ENCODE data around the gene GARIN6.
"Not testable (repeated sequence)": the region's sequence is repeated elsewhere in the genome, so short reads cannot be mapped to it uniquely, and the experiment has no call there.

The GARIN6 gene

DNA sequence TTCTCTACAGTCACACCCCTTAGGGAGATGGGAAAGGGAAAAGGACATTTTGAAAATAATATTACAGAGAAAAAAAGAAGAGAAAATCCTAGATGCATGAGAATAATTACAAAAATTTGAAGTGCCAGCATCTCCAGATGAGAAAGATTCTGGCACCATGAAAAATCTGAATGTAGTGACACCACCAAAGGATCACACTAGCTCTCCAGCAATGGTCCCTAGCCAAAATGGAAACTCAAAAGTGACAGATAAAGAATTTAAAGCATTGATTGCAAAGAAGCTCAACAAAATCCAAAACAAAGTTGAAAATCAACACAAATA lies 27.4 kb upstream of the GARIN6 start:
- Histone ChIP-seq H3K27me3 (ENCODE audit: insufficient read depth, low read length) (no peaks in the 10 kb centered on the region), H3K14ac (ENCODE audit: low read length) (no peak overlapping the region), H2BK12ac (ENCODE audit: low read length) (no peak overlapping the region), H2BK120ac (ENCODE audit: insufficient read depth, low read length, poor library complexity) (no peak overlapping the region), H4K91ac (ENCODE audit: low read depth, low read length) (no peak overlapping the region), H3K79me2 (ENCODE audit: control insufficient read depth, insufficient read depth, low read length, poor library complexity) (no peaks in the 10 kb centered on the region), H3K36me3 (ENCODE audit: control insufficient read depth in 1 of 2, insufficient read depth in 2 of 2, low read length in 2 of 2) (no peaks in the 10 kb centered on the region), H3K79me1 (ENCODE audit: low read length) (no peaks in the 10 kb centered on the region), H3K4me1 (ENCODE audit: control insufficient read depth in 1 of 2, insufficient read depth in 2 of 2, low read length in 2 of 2) (peaks cover 0 to 9% of the 10 kb centered on the region in 2 experiments), H2AFZ (ENCODE audit: insufficient read depth, low read length, poor library complexity) (no peak overlapping the region), H3K4me2 (ENCODE audit: low read length) (no peak overlapping the region), H4K8ac (ENCODE audit: low read depth, low read length) (no peak overlapping the region), H3K18ac (ENCODE audit: low read length) (no peak overlapping the region), H3K9ac (ENCODE audit: low read length) (no peak overlapping the region), H3K4me3 (ENCODE audit: low read depth, low read length) (no peak overlapping the region), H3K4ac (ENCODE audit: low read depth, low read length) (no peak overlapping the region), H2BK5ac (ENCODE audit: low read depth, low read length, poor library complexity) (no peak overlapping the region), H3K23ac (ENCODE audit: low read length) (no peak overlapping the region), H3K9me3 (ENCODE audit: insufficient read depth, low read depth, low read length) (peaks cover 7% of the 10 kb centered on the region), H4K12ac (ENCODE audit: low read depth, low read length) (no peak overlapping the region), H2AK5ac (ENCODE audit: low read length) (no peak overlapping the region), H3K27ac (ENCODE audit: low read depth, low read length) (no peak overlapping the region)
- DNase-seq: no peak

DNA sequence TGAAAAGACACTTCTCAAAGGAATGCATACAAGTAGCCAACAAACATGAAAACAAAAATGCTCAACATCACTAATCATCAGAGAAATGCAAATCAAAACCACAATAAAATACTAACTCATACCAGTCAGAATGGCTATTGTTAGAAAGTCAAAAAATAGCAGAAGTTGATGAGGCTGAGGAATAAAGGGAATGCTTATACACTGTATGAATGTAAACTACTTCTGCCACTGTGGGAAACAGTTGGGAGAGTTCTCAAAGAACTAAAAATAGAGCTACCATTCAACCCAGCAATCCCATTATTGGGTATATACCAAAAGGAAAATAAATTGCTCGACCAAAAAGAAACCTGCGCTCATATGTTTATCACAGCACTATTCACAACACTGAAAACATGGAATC lies 23.0 kb upstream of the GARIN6 start:
- H2BK120ac ChIP-seq (ENCODE audit: insufficient read depth, low read length, poor library complexity); H4K8ac ChIP-seq (ENCODE audit: low read depth, low read length); H3K9me3 ChIP-seq (ENCODE audit: insufficient read depth, low read depth, low read length); H4K91ac ChIP-seq (ENCODE audit: low read depth, low read length); H3K4me2 ChIP-seq (ENCODE audit: low read length); H3K23ac ChIP-seq (ENCODE audit: low read length); H2AFZ ChIP-seq (ENCODE audit: insufficient read depth, low read length, poor library complexity); H2BK5ac ChIP-seq (ENCODE audit: low read depth, low read length, poor library complexity); H3K4me3 ChIP-seq (ENCODE audit: low read depth, low read length); H4K12ac ChIP-seq (ENCODE audit: low read depth, low read length); H3K79me2 ChIP-seq (ENCODE audit: control insufficient read depth, insufficient read depth, low read length, poor library complexity); DNase-seq; H3K27ac ChIP-seq (ENCODE audit: low read depth, low read length); H3K18ac ChIP-seq (ENCODE audit: low read length); H2AK5ac ChIP-seq (ENCODE audit: low read length); H3K4ac ChIP-seq (ENCODE audit: low read depth, low read length); H3K14ac ChIP-seq (ENCODE audit: low read length); H3K9ac ChIP-seq (ENCODE audit: low read length); H2BK12ac ChIP-seq (ENCODE audit: low read length); H3K27me3 ChIP-seq (ENCODE audit: insufficient read depth, low read length); H3K36me3 ChIP-seq (ENCODE audit: control insufficient read depth in 1 of 2, insufficient read depth in 2 of 2, low read length in 2 of 2); H3K4me1 ChIP-seq (ENCODE audit: control insufficient read depth in 1 of 2, insufficient read depth in 2 of 2, low read length in 2 of 2); H3K79me1 ChIP-seq (ENCODE audit: low read length): not testable (repeated sequence)
- WGBS (ENCODE audit: extremely low coverage, insufficient coverage, insufficient read length): no CpG with 5 or more reads among the region's 2 CpGs

DNA sequence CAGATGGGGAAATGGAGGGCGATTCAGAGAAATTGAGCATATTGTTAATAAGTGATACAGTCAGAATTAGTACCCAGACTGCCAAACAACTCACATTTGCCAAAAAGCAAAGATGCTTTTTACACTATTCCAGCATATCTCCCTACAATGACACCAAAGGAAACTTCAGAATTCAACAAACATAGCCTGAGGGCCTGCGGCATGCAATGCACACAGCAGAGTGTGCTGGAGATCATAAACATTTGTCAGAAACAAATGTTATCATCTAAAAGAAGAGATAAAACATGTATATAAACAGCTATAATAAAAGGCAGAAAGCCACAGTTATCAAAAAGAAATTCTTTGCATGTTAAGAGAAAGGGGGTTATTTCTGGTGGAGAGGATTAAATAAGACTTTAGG lies 20.1 kb upstream of the GARIN6 start:
- no peak overlapping the region for H4K12ac ChIP-seq (ENCODE audit: low read depth, low read length)
- H4K8ac ChIP-seq (ENCODE audit: low read depth, low read length): no peak overlapping the region
- H3K9me3 ChIP-seq (ENCODE audit: insufficient read depth, low read depth, low read length): no peaks in the 10 kb centered on the region
- no peak overlapping the region for H3K9ac ChIP-seq (ENCODE audit: low read length)
- no peak overlapping the region for H2AFZ ChIP-seq (ENCODE audit: insufficient read depth, low read length, poor library complexity)
- no peak overlapping the region for H2BK120ac ChIP-seq (ENCODE audit: insufficient read depth, low read length, poor library complexity)
- DNase-seq: no peak
- H2BK12ac ChIP-seq (ENCODE audit: low read length): no peak overlapping the region
- no peaks in the 10 kb centered on the region for H3K4me1 ChIP-seq (ENCODE audit: control insufficient read depth in 1 of 2, insufficient read depth in 2 of 2, low read length in 2 of 2)
- H3K4me3 ChIP-seq (ENCODE audit: low read depth, low read length): no peak overlapping the region
- H3K27ac ChIP-seq (ENCODE audit: low read depth, low read length): no peak overlapping the region
- no peak overlapping the region for H3K4me2 ChIP-seq (ENCODE audit: low read length)
- H3K79me1 ChIP-seq (ENCODE audit: low read length): no peaks in the 10 kb centered on the region
- H3K4ac ChIP-seq (ENCODE audit: low read depth, low read length): no peak overlapping the region
- H3K79me2 ChIP-seq (ENCODE audit: control insufficient read depth, insufficient read depth, low read length, poor library complexity): no peaks in the 10 kb centered on the region
- WGBS (ENCODE audit: extremely low coverage, insufficient coverage, insufficient read length): no CpG with 5 or more reads among the region's 2 CpGs
- H3K27me3 ChIP-seq (ENCODE audit: insufficient read depth, low read length): no peaks in the 10 kb centered on the region
- H3K18ac ChIP-seq (ENCODE audit: low read length): no peak overlapping the region
- H2AK5ac ChIP-seq (ENCODE audit: low read length): no peak overlapping the region
- no peak overlapping the region for H3K23ac ChIP-seq (ENCODE audit: low read length)
- H3K36me3 ChIP-seq (ENCODE audit: control insufficient read depth in 1 of 2, insufficient read depth in 2 of 2, low read length in 2 of 2): no peaks in the 10 kb centered on the region
- no peak overlapping the region for H4K91ac ChIP-seq (ENCODE audit: low read depth, low read length)
- H3K14ac ChIP-seq (ENCODE audit: low read length): no peak overlapping the region
- H2BK5ac ChIP-seq (ENCODE audit: low read depth, low read length, poor library complexity): no peak overlapping the region

DNA sequence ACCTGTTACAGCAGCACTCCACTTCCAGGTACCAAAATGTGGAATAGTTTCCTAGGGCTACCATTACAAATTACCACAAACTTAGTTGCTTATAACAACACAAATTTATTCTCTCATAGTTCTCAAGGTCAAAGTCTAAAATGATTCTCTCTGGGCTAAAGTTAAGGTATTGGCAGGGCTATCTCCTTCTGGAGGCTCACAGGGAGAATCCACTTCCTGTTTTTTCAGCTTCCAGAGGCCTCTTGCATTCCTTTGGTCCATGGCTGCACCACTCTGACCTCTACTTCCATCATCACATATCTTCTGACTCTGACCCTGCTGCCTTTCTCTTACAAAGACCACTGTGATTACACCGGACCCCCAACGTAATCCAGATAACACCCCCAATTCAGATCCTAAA lies 2.9 kb upstream of the GARIN6 start:
- Histone ChIP-seq H4K91ac (ENCODE audit: low read depth, low read length) (no peak overlapping the region), H3K36me3 (ENCODE audit: control insufficient read depth in 1 of 2, insufficient read depth in 2 of 2, low read length in 2 of 2) (no peaks in the 10 kb centered on the region), H4K8ac (ENCODE audit: low read depth, low read length) (no peak overlapping the region), H3K79me2 (ENCODE audit: control insufficient read depth, insufficient read depth, low read length, poor library complexity) (no peaks in the 10 kb centered on the region), H3K14ac (ENCODE audit: low read length) (no peak overlapping the region), H2BK12ac (ENCODE audit: low read length) (no peak overlapping the region), H3K9ac (ENCODE audit: low read length) (no peak overlapping the region), H3K18ac (ENCODE audit: low read length) (no peak overlapping the region), H3K27ac (ENCODE audit: low read depth, low read length) (no peak overlapping the region), H3K79me1 (ENCODE audit: low read length) (no peaks in the 10 kb centered on the region), H3K4me1 (ENCODE audit: control insufficient read depth in 1 of 2, insufficient read depth in 2 of 2, low read length in 2 of 2) (no peaks in the 10 kb centered on the region), H3K27me3 (ENCODE audit: insufficient read depth, low read length) (no peaks in the 10 kb centered on the region), H4K12ac (ENCODE audit: low read depth, low read length) (no peak overlapping the region), H2AK5ac (ENCODE audit: low read length) (no peak overlapping the region), H2BK5ac (ENCODE audit: low read depth, low read length, poor library complexity) (no peak overlapping the region), H3K4me3 (ENCODE audit: low read depth, low read length) (no peak overlapping the region), H2BK120ac (ENCODE audit: insufficient read depth, low read length, poor library complexity) (no peak overlapping the region), H3K23ac (ENCODE audit: low read length) (no peak overlapping the region), H3K9me3 (ENCODE audit: insufficient read depth, low read depth, low read length) (no peaks in the 10 kb centered on the region), H3K4ac (ENCODE audit: low read depth, low read length) (no peak overlapping the region), H3K4me2 (ENCODE audit: low read length) (no peak overlapping the region), H2AFZ (ENCODE audit: insufficient read depth, low read length, poor library complexity) (no peak overlapping the region)
- WGBS (ENCODE audit: extremely low coverage, insufficient coverage, insufficient read length): no CpG with 5 or more reads among the region's 2 CpGs
- DNase-seq: no peak

DNA sequence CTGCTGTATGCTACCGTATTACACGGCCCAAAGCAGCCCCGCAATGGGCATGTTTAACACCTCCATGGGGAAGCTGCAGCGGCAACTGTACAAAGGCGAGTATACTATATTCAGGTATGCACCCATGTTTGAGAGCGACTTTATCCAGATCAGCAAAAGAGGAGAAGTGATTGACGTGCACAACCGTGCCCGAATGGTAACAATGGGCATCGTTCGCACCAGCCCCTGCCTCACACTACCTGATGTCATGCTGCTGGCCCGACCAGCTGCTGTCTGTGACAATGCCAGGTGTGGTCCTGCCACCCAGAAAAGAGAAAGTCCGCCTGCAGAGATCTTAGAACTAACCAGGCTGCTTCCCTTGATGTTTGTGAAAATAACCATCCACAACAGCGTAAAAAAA lies 630 bp downstream of the GARIN6 start:
- H3K23ac ChIP-seq (ENCODE audit: low read length): no peak overlapping the region
- H3K27me3 ChIP-seq (ENCODE audit: insufficient read depth, low read length): no peaks in the 10 kb centered on the region
- no peaks in the 10 kb centered on the region for H3K4me1 ChIP-seq (ENCODE audit: control insufficient read depth in 1 of 2, insufficient read depth in 2 of 2, low read length in 2 of 2)
- H4K12ac ChIP-seq (ENCODE audit: low read depth, low read length): no peak overlapping the region
- no peak for DNase-seq
- WGBS (ENCODE audit: extremely low coverage, insufficient coverage, insufficient read length): no CpG with 5 or more reads among the region's 14 CpGs
- no peak overlapping the region for H3K4ac ChIP-seq (ENCODE audit: low read depth, low read length)
- no peak overlapping the region for H2AK5ac ChIP-seq (ENCODE audit: low read length)
- H3K27ac ChIP-seq (ENCODE audit: low read depth, low read length): no peak overlapping the region
- no peak overlapping the region for H3K9ac ChIP-seq (ENCODE audit: low read length)
- H4K8ac ChIP-seq (ENCODE audit: low read depth, low read length): no peak overlapping the region
- H4K91ac ChIP-seq (ENCODE audit: low read depth, low read length): no peak overlapping the region
- H3K14ac ChIP-seq (ENCODE audit: low read length): no peak overlapping the region
- H3K18ac ChIP-seq (ENCODE audit: low read length): no peak overlapping the region
- no peak overlapping the region for H2BK120ac ChIP-seq (ENCODE audit: insufficient read depth, low read length, poor library complexity)
- no peak overlapping the region for H3K4me2 ChIP-seq (ENCODE audit: low read length)
- no peak overlapping the region for H2BK12ac ChIP-seq (ENCODE audit: low read length)
- no peaks in the 10 kb centered on the region for H3K9me3 ChIP-seq (ENCODE audit: insufficient read depth, low read depth, low read length)
- no peaks in the 10 kb centered on the region for H3K79me2 ChIP-seq (ENCODE audit: control insufficient read depth, insufficient read depth, low read length, poor library complexity)
- no peak overlapping the region for H3K4me3 ChIP-seq (ENCODE audit: low read depth, low read length)
- no peaks in the 10 kb centered on the region for H3K79me1 ChIP-seq (ENCODE audit: low read length)
- no peaks in the 10 kb centered on the region for H3K36me3 ChIP-seq (ENCODE audit: control insufficient read depth in 1 of 2, insufficient read depth in 2 of 2, low read length in 2 of 2)
- no peak overlapping the region for H2BK5ac ChIP-seq (ENCODE audit: low read depth, low read length, poor library complexity)
- no peak overlapping the region for H2AFZ ChIP-seq (ENCODE audit: insufficient read depth, low read length, poor library complexity)

Measured in trophoblast cell (in vitro differentiated cells and primary cell).